ENCODE results near the gene AFAP1. TPM values are rescaled to one million over a fixed set of nuclear protein-coding genes. Genes with fewer than 3 reads are reported as not detected.

The AFAP1 gene
- total and polyA plus RNA-seq, 2 of the 8 experiments (the other 6 are each of a cell fraction or from before 2014, with no cell fraction given): 3.6 to 18.2 TPM

DNA sequence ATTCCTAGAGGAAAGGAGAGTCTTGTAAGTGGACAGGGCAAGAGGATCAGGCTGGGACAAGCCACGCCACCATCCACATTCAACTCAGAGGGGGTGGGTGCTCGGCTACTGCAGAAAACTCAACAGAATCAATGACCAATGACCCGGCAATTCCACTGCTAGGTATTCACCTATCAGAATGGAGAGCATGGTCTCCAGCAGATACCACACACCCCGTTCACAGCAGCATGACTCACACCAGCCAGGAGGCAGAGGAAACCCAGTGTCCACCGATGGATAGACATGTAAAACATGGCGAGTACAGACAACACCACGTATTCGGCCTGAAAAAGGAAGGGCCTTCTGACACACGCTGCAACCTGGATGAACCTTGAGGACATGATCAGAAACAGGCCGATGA is 175.9 kb downstream of the AFAP1 start:
- no peak overlapping the region for H2BK20ac ChIP-seq (ENCODE audit: low read length)
- no peak overlapping the region for H2BK120ac ChIP-seq (replicated peaks; ENCODE audit: low read depth, low read length)
- ChIA-PET POLR2A (ENCODE audit: partially characterized antibody) (no interaction called here), CTCF (ENCODE audit: partially characterized antibody) (interaction anchor here (0.9 to 3.9 kb wide), 3 partner anchors 37 to 223 kb away, joined by 3 to 35 read pairs (median 19); no protein-coding TSS in a partner anchor)
- H3K14ac ChIP-seq (ENCODE audit: insufficient read length): no peak overlapping the region
- no peak overlapping the region for H3K56ac ChIP-seq (replicated peaks; ENCODE audit: insufficient read length, low read depth, low read length)
- WGBS, 2 experiments (ENCODE audit: extremely low coverage in 1 of 2, insufficient coverage in 1 of 2, insufficient read length in 1 of 2, insufficient replicate concordance in 2 of 2, low coverage in 1 of 2, low lambda C conversion rate in 2 of 2, missing lambda C conversion rate in 1 of 2): 79% methylated on average over 10 of the region's 10 CpGs; no CpG with 5 or more reads in 1 of the 2 experiments
- no peak overlapping the region for H2BK5ac ChIP-seq (ENCODE audit: low read depth, low read length)
- FAIRE-seq: no peak
- H2AFZ ChIP-seq (ENCODE audit: low read length): no peak overlapping the region
- no peak overlapping the region for H3K9ac ChIP-seq (replicated peaks in 1 of 4; ENCODE audit: extremely low read depth in 1 of 4, low read depth in 3 of 4, low read length in 3 of 4)
- H3K27ac ChIP-seq (ENCODE audit: low read depth, low read length): no peak overlapping the region
- no peak overlapping the region for H2BK15ac ChIP-seq (ENCODE audit: low read length)
- H3K4me2 ChIP-seq (ENCODE audit: insufficient read depth in 1 of 2, low read depth in 2 of 2, low read length in 2 of 2): no peak overlapping the region
- H3K36me3 ChIP-seq (ENCODE audit: control insufficient read depth in 2 of 4, insufficient read depth in 4 of 4, low read length in 3 of 4): no peaks in the 10 kb centered on the region; a peak in 1 of 8 replicates
- H3K18ac ChIP-seq (ENCODE audit: extremely low read depth, low read length): no peak overlapping the region
- no peak overlapping the region for H2AK5ac ChIP-seq (ENCODE audit: low read depth, low read length)
- no peaks in the 10 kb centered on the region for H3K9me3 ChIP-seq (ENCODE audit: insufficient read depth in 2 of 2, low read depth in 1 of 2, low read length in 1 of 2)
- H3K23ac ChIP-seq (ENCODE audit: insufficient read length): no peak overlapping the region
- no peak overlapping the region for H4K5ac ChIP-seq (ENCODE audit: insufficient read length, low read depth, low read length)
- H3K4me3 ChIP-seq (ENCODE audit: extremely low read depth in 1 of 4, insufficient read depth in 2 of 4, low read depth in 3 of 4, low read length in 4 of 4): no peak overlapping the region
- no peak overlapping the region for H3K4ac ChIP-seq (replicated peaks; ENCODE audit: insufficient read length, low read depth, low read length)
- no peaks in the 10 kb centered on the region for H3K23me2 ChIP-seq (ENCODE audit: low read depth, low read length)
- no peak overlapping the region for H4K91ac ChIP-seq (replicated peaks; ENCODE audit: insufficient read length, low read length)
- no peaks in the 10 kb centered on the region; the same call in 1 of the 2 replicates for H3K79me1 ChIP-seq (ENCODE audit: low read depth, low read length)
- H3K79me2 ChIP-seq (ENCODE audit: control insufficient read depth in 1 of 2, insufficient read depth in 2 of 2, low read length in 2 of 2): no peaks in the 10 kb centered on the region
- H2BK12ac ChIP-seq (ENCODE audit: low read depth, low read length): no peak overlapping the region
- no peaks in the 10 kb centered on the region for H3K27me3 ChIP-seq (replicated peaks in 1 of 4; ENCODE audit: control insufficient read depth in 3 of 4, extremely low read depth in 1 of 4, insufficient read depth in 3 of 4, low read length in 3 of 4)
- no peak for TF ChIP-seq RAD21 (IDR thresholded peaks at IDR 0.05 in 1 of 2, conservative IDR thresholded peaks at IDR 0.05 in 1 of 2; ENCODE audit: low read depth in 2 of 2, low read length in 2 of 2)
- no peak for TF ChIP-seq SP2 (IDR thresholded peaks at IDR 0.05; ENCODE audit: low read length)
- no peak for TF ChIP-seq CBX8 (IDR thresholded peaks at IDR 0.05; ENCODE audit: borderline replicate concordance, low read depth, low read length)
- TF ChIP-seq SP1 (IDR thresholded peaks at IDR 0.05; ENCODE audit: low read depth, low read length): no peak
- TF ChIP-seq, protein P1, sequence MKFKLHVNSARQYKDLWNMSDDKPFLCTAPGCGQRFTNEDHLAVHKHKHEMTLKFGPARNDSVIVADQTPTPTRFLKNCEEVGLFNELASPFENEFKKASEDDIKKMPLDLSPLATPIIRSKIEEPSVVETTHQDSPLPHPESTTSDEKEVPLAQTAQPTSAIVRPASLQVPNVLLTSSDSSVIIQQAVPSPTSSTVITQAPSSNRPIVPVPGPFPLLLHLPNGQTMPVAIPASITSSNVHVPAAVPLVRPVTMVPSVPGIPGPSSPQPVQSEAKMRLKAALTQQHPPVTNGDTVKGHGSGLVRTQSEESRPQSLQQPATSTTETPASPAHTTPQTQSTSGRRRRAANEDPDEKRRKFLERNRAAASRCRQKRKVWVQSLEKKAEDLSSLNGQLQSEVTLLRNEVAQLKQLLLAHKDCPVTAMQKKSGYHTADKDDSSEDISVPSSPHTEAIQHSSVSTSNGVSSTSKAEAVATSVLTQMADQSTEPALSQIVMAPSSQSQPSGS (IDR thresholded peaks at IDR 0.05; ENCODE audit: low read length): no peak
- TF ChIP-seq JUND (IDR thresholded peaks at IDR 0.05; ENCODE audit: low read length): no peak
- TF ChIP-seq BACH1 (IDR thresholded peaks at IDR 0.05; ENCODE audit: low read length): no peak
- H4K8ac ChIP-seq (ENCODE audit: extremely low read depth, insufficient read depth, low read length): no peak overlapping the region
- H3K4me1 ChIP-seq (replicated peaks in 1 of 4; ENCODE audit: control insufficient read depth in 3 of 4, insufficient read depth in 4 of 4, low read length in 3 of 4): no peaks in the 10 kb centered on the region
- DNase-seq (ENCODE audit: low read depth in 1 of 2, low spot score in 2 of 2): no peak
- H4K20me1 ChIP-seq (replicated peaks in 1 of 2; ENCODE audit: control insufficient read depth in 1 of 2, insufficient read depth in 2 of 2, low read length in 2 of 2): no peaks in the 10 kb centered on the region

Measured in H1 (cell line).